K562 (cell line): Measurements from ENCODE around the gene KCNK18. TPM values are rescaled to one million over a fixed set of nuclear protein-coding genes. Genes with fewer than 3 reads are reported as not detected.

Source experiments
- ATAC-seq: fragments of 200-7000 bp; cut with Tn5 transposase; 3 replicates; pipeline ENCODE4 v1.9.1; 2020; ENCODE audit warnings: moderate library complexity
- BruUV-seq: library from RNA; stranded (reverse); fragments of 400-500 nt; replicated peaks from 2 replicates; lab custom pipeline; 2021; lab: Mats Ljungman, UMichigan
- CTCF ChIA-PET: fragments of 300-600 bp; formaldehyde crosslinking; extraction: SDS; loops from one replicate; lab custom pipeline; 2021; ENCODE audit warnings: low intra/inter-chr PET ratio; lab: Yijun Ruan, JAX
- POLR2A ChIA-PET: fragments of 300-600, 350-650 bp; sonication (Branson Sonifier 250); formaldehyde crosslinking; extraction: SDS; loops from one replicate; lab custom pipeline; 2021; ENCODE audit warnings: antibody characterized with exemption, inconsistent platforms; lab: Yijun Ruan, JAX
- DNase-seq, 4 experiments: peaks; one replicate each; pipeline versions ENCODE4 v3.0.0 to v3.0.0-alpha.2; 2011 to 2018; ENCODE audit warnings: low spot score in 3 of 4, mixed read lengths in 3 of 4; ENCODE audit errors: extremely low read depth in 1 of 4
- FAIRE-seq: peaks from 2 replicates; lab custom pipeline; 2011; peaks lifted over from hg19 to GRCh38; lab: Jason Lieb, UNC
- H2AFZ ChIP-seq: 2 replicates; pipeline ENCODE4 v1.6.0; 2011; ENCODE audit warnings: low read depth, low read length, control low read depth, inconsistent platforms
- H3K27ac ChIP-seq: fragments of 200-600 bp; 3 replicates; pipeline ENCODE4 v1.8.0; 2011; ENCODE audit warnings: low read depth, mild to moderate bottlenecking, control low read depth, inconsistent platforms, low read length, moderate library complexity, mixed read lengths; ENCODE audit errors: extremely low read depth
- H3K27me3 ChIP-seq, 2 experiments: fragments of 300-600 bp in 1 of 2; 2 replicates in 1 of 2; 3 replicates in 1 of 2; pipeline versions ENCODE4 v1.6.0 to v1.8.0; 2011; ENCODE audit warnings: inconsistent platforms in 2 of 2, low read length in 2 of 2, mild to moderate bottlenecking in 1 of 2, mixed read lengths in 1 of 2, moderate library complexity in 1 of 2; ENCODE audit not compliant: control insufficient read depth in 2 of 2, insufficient read depth in 2 of 2
- H3K36me3 ChIP-seq: fragments of 300-600 bp; 3 replicates; pipeline ENCODE4 v1.8.0; 2011; ENCODE audit warnings: mild to moderate bottlenecking, low read length, inconsistent platforms; ENCODE audit not compliant: control insufficient read depth, insufficient read depth
- H3K4me1 ChIP-seq, 2 experiments: fragments of 200-600 bp in 1 of 2; replicated peaks in 1 of 2; 2 replicates in 1 of 2; 3 replicates in 1 of 2; pipeline versions ENCODE4 v1.5.1 to v1.8.0; 2011; ENCODE audit warnings: inconsistent platforms in 2 of 2, low read length in 2 of 2, mild to moderate bottlenecking in 1 of 2, mixed read lengths in 1 of 2, moderate library complexity in 1 of 2; ENCODE audit not compliant: control insufficient read depth in 2 of 2, insufficient read depth in 2 of 2
- H3K4me2 ChIP-seq: 2 replicates; pipeline ENCODE4 v1.6.1; 2011; ENCODE audit warnings: low read length, control low read depth, inconsistent platforms, mixed read lengths; ENCODE audit not compliant: insufficient read depth
- H3K4me3 ChIP-seq: fragments of 200-600 bp; sonication (generic), shearing (Covaris generic); 2 replicates; pipeline ENCODE4 v1.5.1; 2016; ENCODE audit warnings: control low read depth, inconsistent platforms
- H3K79me2 ChIP-seq: fragments of 200-600 bp; 3 replicates; pipeline ENCODE4 v1.8.0; 2011; ENCODE audit warnings: low read length, inconsistent platforms; ENCODE audit not compliant: control insufficient read depth, insufficient read depth
- H3K9ac ChIP-seq, 2 experiments: 2 replicates each; pipeline versions ENCODE4 v1.6.0 to v1.6.1; 2011; ENCODE audit warnings: low read depth in 2 of 2, low read length in 2 of 2, control low read depth in 1 of 2, inconsistent platforms in 1 of 2, mild to moderate bottlenecking in 1 of 2, mixed read lengths in 1 of 2; ENCODE audit not compliant: insufficient read depth in 1 of 2
- H3K9me1 ChIP-seq: one replicate; pipeline ENCODE4 v1.6.0; 2011; ENCODE audit warnings: inconsistent platforms, mild to moderate bottlenecking, low read length, moderate library complexity; ENCODE audit not compliant: control insufficient read depth, insufficient read depth
- H3K9me3 ChIP-seq: replicated peaks from 2 replicates; pipeline ENCODE4 v1.5.1; 2011; ENCODE audit warnings: low read depth, low read length, inconsistent platforms; ENCODE audit not compliant: control insufficient read depth, insufficient read depth
- H4K20me1 ChIP-seq: replicated peaks from 2 replicates; pipeline ENCODE4 v1.6.1; 2011; ENCODE audit warnings: low read length, inconsistent platforms, mixed read lengths; ENCODE audit not compliant: control insufficient read depth, insufficient read depth
- NEUROD1 ChIP-seq: fragments of 150-350 bp; IDR thresholded peaks from 2 replicates; pipeline ENCODE4 v1.6.1; 2014; ENCODE audit warnings: borderline replicate concordance, low read length, low read depth; ENCODE audit not compliant: partially characterized antibody
- POLR3A ChIP-seq: IDR thresholded peaks from 2 replicates; pipeline ENCODE4 v1.6.1; 2011; ENCODE audit warnings: borderline replicate concordance, mild to moderate bottlenecking, moderate library complexity; ENCODE audit not compliant: insufficient read length, insufficient read depth; ENCODE audit errors: extremely low read depth
- WGBS: fragments of 100-300 bp; shearing (Covaris generic); methylation state at CpG from one replicate; pipeline ENCODE4 v1.1.6; 2016; ENCODE audit warnings: low coverage, mixed read lengths; ENCODE audit not compliant: insufficient coverage; ENCODE audit errors: missing lambda C conversion rate; 5-methylcytosine and 5-hydroxymethylcytosine counted together
- in situ Hi-C: fragments of 300-500 bp; cut with MboI; formaldehyde crosslinking; loops from 4 replicates; pipeline ENCODE4 v1.15.0; 2018; ENCODE audit warnings: inconsistent platforms, mixed read lengths
- intact Hi-C: fragments of 100-400 bp; cut with micrococcal nuclease; formaldehyde crosslinking; loops from 2 replicates; pipeline ENCODE4 v1.14.2; 2022
- polyA plus RNA-seq, 8 experiments: library from polyadenylated mRNA; depleted of rRNA in 4 of 8; stranded (reverse) in 5 of 8; unstranded in 3 of 8; fragments of >200 nt; fragmentation: Nextera tagmentation in 2 of 8; fragmentation: Illumina TruSeq in 1 of 8; extraction: Ambion mirVana in 2 of 8; extraction: Trizol in 1 of 8; gene quantifications; 2 replicates each; pipeline versions ENCODE4 v1.2.1 to v1.2.3, GENCODE V29; 2011 to 2014; ENCODE audit warnings: inconsistent platforms in 1 of 8, missing spikeins in 1 of 8
- total RNA-seq, 7 experiments: library from RNA; depleted of rRNA in 6 of 7; stranded (reverse); fragments of >200 nt in 6 of 7; fragmentation: Illumina TruSeq in 2 of 7; extraction: Trizol in 2 of 7; gene quantifications; 2 replicates each; pipeline versions ENCODE4 v1.2.1 to v1.2.3, GENCODE V29; 2011 to 2021; ENCODE audit warnings: low replicate concordance in 1 of 7
- TF ChIP-seq, protein P1 (sequence below): fragments of 450-650 bp; IDR thresholded peaks from 2 replicates; pipeline ENCODE4 v1.6.1; 2016
- TF ChIP-seq, protein P2 (sequence below), 3 experiments: IDR thresholded peaks in 2 of 3; conservative IDR thresholded peaks in 1 of 3; 2 replicates each; pipeline ENCODE4 v1.5.1; 2011 to 2012; ENCODE audit warnings: low read length in 3 of 3, mild to moderate bottlenecking in 3 of 3, control low read depth in 2 of 3, improper control_type of control experiment in 1 of 3, inconsistent platforms in 1 of 3, low read depth in 1 of 3, mixed read lengths in 1 of 3, moderate library complexity in 1 of 3; ENCODE audit not compliant: insufficient read depth in 2 of 3
- TF ChIP-seq, protein P3 (sequence below): sonication (generic); formaldehyde crosslinking; IDR thresholded peaks from 2 replicates; pipeline ENCODE4 v1.8.0; 2022; ENCODE audit warnings: missing genetic modification reagents, mild to moderate bottlenecking, borderline replicate concordance
- TF ChIP-seq, protein P4 (sequence below), 2 experiments: fragments of 450-650 bp in 1 of 2; IDR thresholded peaks; 2 replicates each; pipeline ENCODE4 v1.6.1; 2011 to 2017; ENCODE audit warnings: low read depth in 2 of 2, antibody characterized with exemption in 1 of 2, borderline replicate concordance in 1 of 2, low read length in 1 of 2, mild to moderate bottlenecking in 1 of 2, mixed read lengths in 1 of 2; ENCODE audit not compliant: control insufficient read depth in 1 of 2

KCNK18 gene
- total and polyA plus RNA-seq, 9 of the 15 experiments (the other 6 are each of a cell fraction or from before 2014, with no cell fraction given), result not detected

DNA sequence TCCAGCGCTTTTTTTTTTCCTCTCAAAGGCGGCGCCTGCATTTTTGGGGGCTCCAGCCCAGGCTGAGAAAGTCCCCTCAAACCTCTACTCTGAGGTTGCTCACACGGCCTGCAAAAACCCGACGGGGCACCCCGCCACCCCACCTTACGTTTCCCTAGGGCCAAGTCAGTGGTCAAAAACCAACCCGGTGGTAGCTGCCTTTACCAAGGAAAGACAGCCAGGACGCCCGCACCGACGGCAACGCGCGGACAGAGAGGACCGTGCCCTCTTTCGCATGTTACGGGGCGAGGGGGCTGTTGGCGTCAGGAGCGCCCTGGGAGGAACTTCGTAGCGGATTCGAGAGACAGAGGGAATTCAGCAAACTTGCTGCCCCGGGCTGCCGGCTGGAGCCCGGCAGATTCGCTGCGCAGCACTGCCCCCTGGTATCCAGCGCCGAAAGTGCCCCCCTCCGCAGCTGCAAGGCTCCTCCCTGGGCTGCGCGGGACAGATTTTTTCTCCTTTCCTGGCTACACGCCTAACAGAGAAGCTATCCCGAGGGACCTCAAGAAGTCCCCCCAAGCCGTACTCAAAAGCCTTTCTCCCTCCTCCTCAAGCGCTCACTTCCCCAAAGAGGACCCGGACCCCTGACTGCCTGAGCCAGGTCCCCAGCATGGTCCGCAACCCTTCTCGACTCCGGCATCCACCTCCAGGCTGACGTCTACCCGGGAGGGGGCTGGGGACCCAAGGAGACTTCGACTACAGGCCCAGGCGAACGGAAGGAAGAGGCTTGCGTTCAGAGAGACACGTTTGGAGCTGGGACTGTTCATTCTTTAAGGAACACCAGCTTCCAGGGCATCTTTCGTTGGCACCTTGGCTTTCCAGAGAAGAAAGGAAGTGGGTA, 31.5 kb upstream of the KCNK18 start:
- Histone ChIP-seq H3K9ac (no peak overlapping the region; a peak in 1 of 4 replicates), H3K9me1 (no peaks in the 10 kb centered on the region), H3K9me3 (no peaks in the 10 kb centered on the region), H3K27me3 (peaks cover 23 to 60% of the 10 kb centered on the region in 2 experiments; a peak in 4 of 5 replicates), H3K79me2 (no peaks in the 10 kb centered on the region), H3K4me3 (no peak overlapping the region), H3K4me1 (peaks cover 0 to 31% of the 10 kb centered on the region in 2 experiments; a peak in 2 of 5 replicates), H4K20me1 (peaks cover 4% of the 10 kb centered on the region; the same call in 1 of the 2 replicates), H3K4me2 (no peak overlapping the region), H2AFZ (no peak overlapping the region), H3K27ac (no peak overlapping the region), H3K36me3 (no peaks in the 10 kb centered on the region)
- DNase-seq, result peak; percentile 28 to 64 (median 40)
- no TSS peak for BruUV-seq
- intact Hi-C loops (loop anchor here (2.0 kb wide), 1 partner anchor 329 kb away; no protein-coding TSS in a partner anchor), in situ Hi-C loops (loop anchor here (25.0 kb wide), 1 partner anchor 703 kb away; no protein-coding TSS in a partner anchor)
- no peak for FAIRE-seq
- ChIA-PET POLR2A (interaction anchor here (0.6 to 1.1 kb wide), 3 partner anchors 294 to 369 kb away, joined by 3 read pairs; no protein-coding TSS in a partner anchor), CTCF (interaction anchor here (0.6 to 2.0 kb wide), 4 partner anchors 10 to 369 kb away, joined by 3 to 13 read pairs (median 4); no protein-coding TSS in a partner anchor)
- peak; percentile 84 for ATAC-seq
- WGBS, result 3% methylated on average over 29 of the region's 51 CpGs
- TF ChIP-seq, protein P1, sequence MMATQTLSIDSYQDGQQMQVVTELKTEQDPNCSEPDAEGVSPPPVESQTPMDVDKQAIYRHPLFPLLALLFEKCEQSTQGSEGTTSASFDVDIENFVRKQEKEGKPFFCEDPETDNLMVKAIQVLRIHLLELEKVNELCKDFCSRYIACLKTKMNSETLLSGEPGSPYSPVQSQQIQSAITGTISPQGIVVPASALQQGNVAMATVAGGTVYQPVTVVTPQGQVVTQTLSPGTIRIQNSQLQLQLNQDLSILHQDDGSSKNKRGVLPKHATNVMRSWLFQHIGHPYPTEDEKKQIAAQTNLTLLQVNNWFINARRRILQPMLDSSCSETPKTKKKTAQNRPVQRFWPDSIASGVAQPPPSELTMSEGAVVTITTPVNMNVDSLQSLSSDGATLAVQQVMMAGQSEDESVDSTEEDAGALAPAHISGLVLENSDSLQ, result no peak
- TF ChIP-seq, protein P2, sequence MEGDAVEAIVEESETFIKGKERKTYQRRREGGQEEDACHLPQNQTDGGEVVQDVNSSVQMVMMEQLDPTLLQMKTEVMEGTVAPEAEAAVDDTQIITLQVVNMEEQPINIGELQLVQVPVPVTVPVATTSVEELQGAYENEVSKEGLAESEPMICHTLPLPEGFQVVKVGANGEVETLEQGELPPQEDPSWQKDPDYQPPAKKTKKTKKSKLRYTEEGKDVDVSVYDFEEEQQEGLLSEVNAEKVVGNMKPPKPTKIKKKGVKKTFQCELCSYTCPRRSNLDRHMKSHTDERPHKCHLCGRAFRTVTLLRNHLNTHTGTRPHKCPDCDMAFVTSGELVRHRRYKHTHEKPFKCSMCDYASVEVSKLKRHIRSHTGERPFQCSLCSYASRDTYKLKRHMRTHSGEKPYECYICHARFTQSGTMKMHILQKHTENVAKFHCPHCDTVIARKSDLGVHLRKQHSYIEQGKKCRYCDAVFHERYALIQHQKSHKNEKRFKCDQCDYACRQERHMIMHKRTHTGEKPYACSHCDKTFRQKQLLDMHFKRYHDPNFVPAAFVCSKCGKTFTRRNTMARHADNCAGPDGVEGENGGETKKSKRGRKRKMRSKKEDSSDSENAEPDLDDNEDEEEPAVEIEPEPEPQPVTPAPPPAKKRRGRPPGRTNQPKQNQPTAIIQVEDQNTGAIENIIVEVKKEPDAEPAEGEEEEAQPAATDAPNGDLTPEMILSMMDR (IDR thresholded peaks at IDR 0.05 in 2 of 3, conservative IDR thresholded peaks at IDR 0.05 in 1 of 3; ENCODE audit: insufficient read depth in 2 of 3, low read depth in 1 of 3, low read length in 3 of 3), result peak; percentile 48 to 65 (median 58); a peak in 5 of 6 replicates
- TF ChIP-seq, protein P3, sequence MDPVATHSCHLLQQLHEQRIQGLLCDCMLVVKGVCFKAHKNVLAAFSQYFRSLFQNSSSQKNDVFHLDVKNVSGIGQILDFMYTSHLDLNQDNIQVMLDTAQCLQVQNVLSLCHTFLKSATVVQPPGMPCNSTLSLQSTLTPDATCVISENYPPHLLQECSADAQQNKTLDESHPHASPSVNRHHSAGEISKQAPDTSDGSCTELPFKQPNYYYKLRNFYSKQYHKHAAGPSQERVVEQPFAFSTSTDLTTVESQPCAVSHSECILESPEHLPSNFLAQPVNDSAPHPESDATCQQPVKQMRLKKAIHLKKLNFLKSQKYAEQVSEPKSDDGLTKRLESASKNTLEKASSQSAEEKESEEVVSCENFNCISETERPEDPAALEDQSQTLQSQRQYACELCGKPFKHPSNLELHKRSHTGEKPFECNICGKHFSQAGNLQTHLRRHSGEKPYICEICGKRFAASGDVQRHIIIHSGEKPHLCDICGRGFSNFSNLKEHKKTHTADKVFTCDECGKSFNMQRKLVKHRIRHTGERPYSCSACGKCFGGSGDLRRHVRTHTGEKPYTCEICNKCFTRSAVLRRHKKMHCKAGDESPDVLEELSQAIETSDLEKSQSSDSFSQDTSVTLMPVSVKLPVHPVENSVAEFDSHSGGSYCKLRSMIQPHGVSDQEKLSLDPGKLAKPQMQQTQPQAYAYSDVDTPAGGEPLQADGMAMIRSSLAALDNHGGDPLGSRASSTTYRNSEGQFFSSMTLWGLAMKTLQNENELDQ (CRISPR knock-in tag), result no peak
- TF ChIP-seq POLR3A, result no peak
- TF ChIP-seq, protein P4, sequence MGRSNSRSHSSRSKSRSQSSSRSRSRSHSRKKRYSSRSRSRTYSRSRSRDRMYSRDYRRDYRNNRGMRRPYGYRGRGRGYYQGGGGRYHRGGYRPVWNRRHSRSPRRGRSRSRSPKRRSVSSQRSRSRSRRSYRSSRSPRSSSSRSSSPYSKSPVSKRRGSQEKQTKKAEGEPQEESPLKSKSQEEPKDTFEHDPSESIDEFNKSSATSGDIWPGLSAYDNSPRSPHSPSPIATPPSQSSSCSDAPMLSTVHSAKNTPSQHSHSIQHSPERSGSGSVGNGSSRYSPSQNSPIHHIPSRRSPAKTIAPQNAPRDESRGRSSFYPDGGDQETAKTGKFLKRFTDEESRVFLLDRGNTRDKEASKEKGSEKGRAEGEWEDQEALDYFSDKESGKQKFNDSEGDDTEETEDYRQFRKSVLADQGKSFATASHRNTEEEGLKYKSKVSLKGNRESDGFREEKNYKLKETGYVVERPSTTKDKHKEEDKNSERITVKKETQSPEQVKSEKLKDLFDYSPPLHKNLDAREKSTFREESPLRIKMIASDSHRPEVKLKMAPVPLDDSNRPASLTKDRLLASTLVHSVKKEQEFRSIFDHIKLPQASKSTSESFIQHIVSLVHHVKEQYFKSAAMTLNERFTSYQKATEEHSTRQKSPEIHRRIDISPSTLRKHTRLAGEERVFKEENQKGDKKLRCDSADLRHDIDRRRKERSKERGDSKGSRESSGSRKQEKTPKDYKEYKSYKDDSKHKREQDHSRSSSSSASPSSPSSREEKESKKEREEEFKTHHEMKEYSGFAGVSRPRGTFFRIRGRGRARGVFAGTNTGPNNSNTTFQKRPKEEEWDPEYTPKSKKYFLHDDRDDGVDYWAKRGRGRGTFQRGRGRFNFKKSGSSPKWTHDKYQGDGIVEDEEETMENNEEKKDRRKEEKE (IDR thresholded peaks at IDR 0.05; ENCODE audit: borderline replicate concordance in 1 of 2, control insufficient read depth in 1 of 2, low read depth in 2 of 2, low read length in 1 of 2), result no peak
- no peak for TF ChIP-seq NEUROD1
